K562 (cell line): Measurements from ENCODE around the gene MYCBPAP. TPM values are rescaled to one million over a fixed set of nuclear protein-coding genes. Genes with fewer than 3 reads are reported as not detected.

Experiments used
- ATAC-seq: fragments of 200-7000 bp; cut with Tn5 transposase; 3 replicates; pipeline ENCODE4 v1.9.1; 2020; ENCODE audit warnings: moderate library complexity
- BruUV-seq: library from RNA; stranded (reverse); fragments of 400-500 nt; replicated peaks from 2 replicates; lab custom pipeline; 2021; lab: Mats Ljungman, UMichigan
- CTCF ChIA-PET: fragments of 300-600 bp; formaldehyde crosslinking; extraction: SDS; loops from one replicate; lab custom pipeline; 2021; ENCODE audit warnings: low intra/inter-chr PET ratio; lab: Yijun Ruan, JAX
- POLR2A ChIA-PET: fragments of 300-600, 350-650 bp; sonication (Branson Sonifier 250); formaldehyde crosslinking; extraction: SDS; loops from one replicate; lab custom pipeline; 2021; ENCODE audit warnings: antibody characterized with exemption, inconsistent platforms; lab: Yijun Ruan, JAX
- DNase-seq, 4 experiments: peaks; one replicate each; pipeline versions ENCODE4 v3.0.0 to v3.0.0-alpha.2; 2011 to 2018; ENCODE audit warnings: low spot score in 3 of 4, mixed read lengths in 3 of 4; ENCODE audit errors: extremely low read depth in 1 of 4
- FAIRE-seq: peaks from 2 replicates; lab custom pipeline; 2011; peaks lifted over from hg19 to GRCh38; lab: Jason Lieb, UNC
- H2AFZ ChIP-seq: 2 replicates; pipeline ENCODE4 v1.6.0; 2011; ENCODE audit warnings: low read depth, low read length, control low read depth, inconsistent platforms
- H3K27ac ChIP-seq: fragments of 200-600 bp; 3 replicates; pipeline ENCODE4 v1.8.0; 2011; ENCODE audit warnings: low read depth, mild to moderate bottlenecking, control low read depth, inconsistent platforms, low read length, moderate library complexity, mixed read lengths; ENCODE audit errors: extremely low read depth
- H3K27me3 ChIP-seq, 2 experiments: fragments of 300-600 bp in 1 of 2; 2 replicates in 1 of 2; 3 replicates in 1 of 2; pipeline versions ENCODE4 v1.6.0 to v1.8.0; 2011; ENCODE audit warnings: inconsistent platforms in 2 of 2, low read length in 2 of 2, mild to moderate bottlenecking in 1 of 2, mixed read lengths in 1 of 2, moderate library complexity in 1 of 2; ENCODE audit not compliant: control insufficient read depth in 2 of 2, insufficient read depth in 2 of 2
- H3K36me3 ChIP-seq: fragments of 300-600 bp; 3 replicates; pipeline ENCODE4 v1.8.0; 2011; ENCODE audit warnings: mild to moderate bottlenecking, low read length, inconsistent platforms; ENCODE audit not compliant: control insufficient read depth, insufficient read depth
- H3K4me1 ChIP-seq, 2 experiments: fragments of 200-600 bp in 1 of 2; replicated peaks in 1 of 2; 2 replicates in 1 of 2; 3 replicates in 1 of 2; pipeline versions ENCODE4 v1.5.1 to v1.8.0; 2011; ENCODE audit warnings: inconsistent platforms in 2 of 2, low read length in 2 of 2, mild to moderate bottlenecking in 1 of 2, mixed read lengths in 1 of 2, moderate library complexity in 1 of 2; ENCODE audit not compliant: control insufficient read depth in 2 of 2, insufficient read depth in 2 of 2
- H3K4me2 ChIP-seq: 2 replicates; pipeline ENCODE4 v1.6.1; 2011; ENCODE audit warnings: low read length, control low read depth, inconsistent platforms, mixed read lengths; ENCODE audit not compliant: insufficient read depth
- H3K4me3 ChIP-seq: fragments of 200-600 bp; sonication (generic), shearing (Covaris generic); 2 replicates; pipeline ENCODE4 v1.5.1; 2016; ENCODE audit warnings: control low read depth, inconsistent platforms
- H3K79me2 ChIP-seq: fragments of 200-600 bp; 3 replicates; pipeline ENCODE4 v1.8.0; 2011; ENCODE audit warnings: low read length, inconsistent platforms; ENCODE audit not compliant: control insufficient read depth, insufficient read depth
- H3K9ac ChIP-seq, 2 experiments: 2 replicates each; pipeline versions ENCODE4 v1.6.0 to v1.6.1; 2011; ENCODE audit warnings: low read depth in 2 of 2, low read length in 2 of 2, control low read depth in 1 of 2, inconsistent platforms in 1 of 2, mild to moderate bottlenecking in 1 of 2, mixed read lengths in 1 of 2; ENCODE audit not compliant: insufficient read depth in 1 of 2
- H3K9me1 ChIP-seq: one replicate; pipeline ENCODE4 v1.6.0; 2011; ENCODE audit warnings: inconsistent platforms, mild to moderate bottlenecking, low read length, moderate library complexity; ENCODE audit not compliant: control insufficient read depth, insufficient read depth
- H3K9me3 ChIP-seq: replicated peaks from 2 replicates; pipeline ENCODE4 v1.5.1; 2011; ENCODE audit warnings: low read depth, low read length, inconsistent platforms; ENCODE audit not compliant: control insufficient read depth, insufficient read depth
- H4K20me1 ChIP-seq: replicated peaks from 2 replicates; pipeline ENCODE4 v1.6.1; 2011; ENCODE audit warnings: low read length, inconsistent platforms, mixed read lengths; ENCODE audit not compliant: control insufficient read depth, insufficient read depth
- RREB1 ChIP-seq: fragments of 250-450 bp; sonication (Bioruptor Pico); IDR thresholded peaks from 2 replicates; pipeline ENCODE4 v1.4.0; 2020
- TFAP4 ChIP-seq: sonication (generic); formaldehyde crosslinking; IDR thresholded peaks from 2 replicates; pipeline ENCODE4 v1.8.0; 2022; ENCODE audit warnings: missing genetic modification reagents, mild to moderate bottlenecking, moderate library complexity, borderline replicate concordance
- ZBTB26 ChIP-seq: fragments of 450-650 bp; formaldehyde crosslinking; IDR thresholded peaks from 2 replicates; pipeline ENCODE4 v1.4.0; 2022; ENCODE audit warnings: missing genetic modification characterization
- ZBTB7A ChIP-seq: IDR thresholded peaks from 2 replicates; pipeline ENCODE4 v1.6.1; 2011; ENCODE audit warnings: low read depth, mild to moderate bottlenecking, low read length, moderate library complexity, borderline replicate concordance; ENCODE audit not compliant: control insufficient read depth
- ZNF23 ChIP-seq: fragments of 250-450 bp; sonication (Bioruptor Pico); IDR thresholded peaks from 2 replicates; pipeline ENCODE4 v1.4.0; 2020; ENCODE audit warnings: mild to moderate bottlenecking
- WGBS: fragments of 100-300 bp; shearing (Covaris generic); methylation state at CpG from one replicate; pipeline ENCODE4 v1.1.6; 2016; ENCODE audit warnings: low coverage, mixed read lengths; ENCODE audit not compliant: insufficient coverage; ENCODE audit errors: missing lambda C conversion rate; 5-methylcytosine and 5-hydroxymethylcytosine counted together
- in situ Hi-C: fragments of 300-500 bp; cut with MboI; formaldehyde crosslinking; loops from 4 replicates; pipeline ENCODE4 v1.15.0; 2018; ENCODE audit warnings: inconsistent platforms, mixed read lengths
- intact Hi-C: fragments of 100-400 bp; cut with micrococcal nuclease; formaldehyde crosslinking; loops from 2 replicates; pipeline ENCODE4 v1.14.2; 2022
- polyA plus RNA-seq, 8 experiments: library from polyadenylated mRNA; depleted of rRNA in 4 of 8; stranded (reverse) in 5 of 8; unstranded in 3 of 8; fragments of >200 nt; fragmentation: Nextera tagmentation in 2 of 8; fragmentation: Illumina TruSeq in 1 of 8; extraction: Ambion mirVana in 2 of 8; extraction: Trizol in 1 of 8; gene quantifications; 2 replicates each; pipeline versions ENCODE4 v1.2.1 to v1.2.3, GENCODE V29; 2011 to 2014; ENCODE audit warnings: inconsistent platforms in 1 of 8, missing spikeins in 1 of 8
- total RNA-seq, 7 experiments: library from RNA; depleted of rRNA in 6 of 7; stranded (reverse); fragments of >200 nt in 6 of 7; fragmentation: Illumina TruSeq in 2 of 7; extraction: Trizol in 2 of 7; gene quantifications; 2 replicates each; pipeline versions ENCODE4 v1.2.1 to v1.2.3, GENCODE V29; 2011 to 2021; ENCODE audit warnings: low replicate concordance in 1 of 7

MYCBPAP gene
- total and polyA plus RNA-seq, 9 of the 15 experiments (the other 6 are each of a cell fraction or from before 2014, with no cell fraction given), result not detected

DNA sequence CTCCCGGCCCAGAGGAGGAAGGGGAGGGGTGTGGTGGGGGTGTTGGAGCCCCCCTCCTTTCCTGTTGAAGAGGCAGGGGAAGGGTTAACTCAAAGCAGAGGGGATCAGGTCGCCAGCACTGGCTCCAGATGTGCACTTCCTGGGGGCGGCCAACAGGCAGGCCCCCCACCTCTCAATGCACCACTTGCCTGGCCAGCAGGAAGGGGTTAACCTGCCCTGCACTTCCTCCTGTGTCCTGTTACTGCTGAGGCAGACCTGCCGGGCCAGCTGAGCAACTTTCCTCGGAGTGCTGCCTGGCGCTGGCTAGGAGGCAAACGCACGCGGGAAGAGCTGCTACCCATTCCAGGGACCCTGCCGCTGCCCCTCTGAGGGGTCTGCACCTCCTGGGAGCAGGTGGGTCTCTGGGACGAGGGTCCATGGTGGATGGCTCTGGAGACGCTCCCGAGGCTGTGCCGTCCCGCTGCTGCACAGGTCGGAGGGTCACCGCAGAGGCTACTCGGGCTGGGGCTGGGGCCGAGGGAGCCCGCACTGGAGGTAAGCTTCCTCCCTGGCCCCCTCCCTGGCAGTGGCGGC lies 24.3 kb downstream of the MYCBPAP start, which contains the start of gene EPN3:
TSS of gene EPN3 (plus strand) at position 284 of the 573 bp plus-strand sequence. CDS start 3,822 bp downstream, outside the sequence.
- POLR2A ChIA-PET, result interaction anchor here (0.5 to 1.1 kb wide), 3 partner anchors 9 to 184 kb away, joined by 3 to 4 read pairs (median 3); no protein-coding TSS in a partner anchor
- no peaks in the 10 kb centered on the region for H3K9me3 ChIP-seq
- H3K9ac ChIP-seq, result peak within 1 kb of the TSS in 1 of 2 experiments; percentile 68; a peak in 2 of 4 replicates
- no peak within 1 kb of the TSS for H3K4me2 ChIP-seq
- H3K4me1 ChIP-seq, result peaks cover 0 to 30% of the 10 kb centered on the region in 2 experiments; a peak in 3 of 5 replicates
- no peaks in the 10 kb centered on the region for H3K36me3 ChIP-seq
- no TSS peak for BruUV-seq
- in situ Hi-C loops, result no loop called here
- intact Hi-C loops, result no loop called here
- H2AFZ ChIP-seq, result no peak within 1 kb of the TSS
- H4K20me1 ChIP-seq, result peaks cover 16% of the 10 kb centered on the region; the same call in 1 of the 2 replicates
- H3K4me3 ChIP-seq, result no peak within 1 kb of the TSS
- WGBS, result under 1% methylated on average over 18 of the region's 21 CpGs
- DNase-seq (no peak), FAIRE-seq (no peak), ATAC-seq (peak; percentile 48)
- CTCF ChIA-PET, result no interaction called here
- H3K9me1 ChIP-seq, result no peaks in the 10 kb centered on the region
- peaks cover 37 to 64% of the 10 kb centered on the region in 2 experiments; a peak in 4 of 5 replicates for H3K27me3 ChIP-seq
- TF ChIP-seq ZBTB26 (no peak), ZBTB7A (0 out of 2 replicates have a peak, but pooled peaks have one; percentile 24), RREB1 (CRISPR knock-in tag) (no peak), ZNF23 (CRISPR knock-in tag) (no peak), TFAP4 (CRISPR knock-in tag) (peak; percentile 38; the same call in 1 of the 2 replicates)
- H3K79me2 ChIP-seq, result no peaks in the 10 kb centered on the region
- no peak within 1 kb of the TSS for H3K27ac ChIP-seq
